SK-N-MC (cell line): Measurements from ENCODE around the gene OSCP1.
A peak's percentile ranks its signal among the peaks of the same experiment; 100 is the strongest.

Experiments
- DNase-seq: peaks from one replicate; pipeline ENCODE4 v3.0.0-alpha.2; 2011; ENCODE audit warnings: low read depth, low spot score
- H3K27ac ChIP-seq: fragments of 200-600 bp; sonication (generic); 2 replicates; pipeline ENCODE4 v1.5.1; 2016; ENCODE audit warnings: mixed run types
- H3K36me3 ChIP-seq: fragments of 200-600 bp; sonication (generic); 2 replicates; pipeline ENCODE4 v1.6.1; 2017; ENCODE audit warnings: antibody characterized with exemption, low read length, mixed read lengths; ENCODE audit not compliant: insufficient read depth
- H3K4me3 ChIP-seq: fragments of 200-600 bp; sonication (generic); 2 replicates; pipeline ENCODE4 v1.5.1; 2016
- H3K9ac ChIP-seq: fragments of 200-600 bp; sonication (generic); 2 replicates; pipeline ENCODE4 v1.8.0; 2017; ENCODE audit warnings: mixed run types, mixed read lengths; ENCODE audit not compliant: insufficient read length
- H3K9me3 ChIP-seq: fragments of 200-600 bp; sonication (generic); 2 replicates; pipeline ENCODE4 v1.6.1; 2017; ENCODE audit warnings: low read depth, mild to moderate bottlenecking, antibody characterized with exemption, low read length, moderate library complexity, mixed read lengths
- EZH2 ChIP-seq: fragments of 200-600 bp; sonication (generic); IDR thresholded peaks from one replicate; pipeline ENCODE4 v1.6.1; 2017; ENCODE audit warnings: antibody characterized with exemption
- FOXP2 ChIP-seq: optimal IDR thresholded peaks from 2 replicates; pipeline ENCODE3; 2011; ENCODE audit warnings: mild to moderate bottlenecking, moderate library complexity; ENCODE audit not compliant: insufficient read depth; ENCODE audit errors: extremely low read length, control extremely low read depth
- POLR2AphosphoS5 ChIP-seq: IDR thresholded peaks from 2 replicates; pipeline ENCODE4 v1.6.1; 2012; ENCODE audit warnings: mild to moderate bottlenecking, low read depth, low read length, borderline replicate concordance

OSCP1 gene

DNA sequence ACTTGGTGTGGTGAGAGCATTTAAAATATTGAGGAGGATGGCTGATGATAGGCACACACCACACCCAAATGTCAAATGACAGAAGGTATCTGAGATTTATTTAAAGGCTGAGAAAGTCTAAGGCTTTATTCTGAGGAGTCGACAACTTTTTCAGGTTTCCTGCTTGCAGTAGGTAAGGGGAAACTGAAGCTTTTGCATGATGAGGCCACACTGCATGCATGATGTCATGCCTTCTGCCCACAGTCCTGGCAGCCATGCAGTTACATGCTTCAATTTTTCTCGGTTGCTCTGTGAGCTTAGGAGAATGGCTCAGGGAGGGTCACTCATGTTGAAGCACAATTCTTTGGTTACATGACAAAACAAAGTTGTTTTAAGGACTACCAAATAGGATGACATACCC lies 7.0 kb downstream of the OSCP1 start:
- Histone ChIP-seq H3K27ac (no peak overlapping the region), H3K36me3 (no peaks in the 10 kb centered on the region), H3K4me3 (no peak overlapping the region), H3K9ac (no peak overlapping the region), H3K9me3 (no peaks in the 10 kb centered on the region)
- no peak for TF ChIP-seq FOXP2
- TF ChIP-seq POLR2AphosphoS5 = no peak
- TF ChIP-seq EZH2 = no peak
- DNase-seq = no peak

DNA sequence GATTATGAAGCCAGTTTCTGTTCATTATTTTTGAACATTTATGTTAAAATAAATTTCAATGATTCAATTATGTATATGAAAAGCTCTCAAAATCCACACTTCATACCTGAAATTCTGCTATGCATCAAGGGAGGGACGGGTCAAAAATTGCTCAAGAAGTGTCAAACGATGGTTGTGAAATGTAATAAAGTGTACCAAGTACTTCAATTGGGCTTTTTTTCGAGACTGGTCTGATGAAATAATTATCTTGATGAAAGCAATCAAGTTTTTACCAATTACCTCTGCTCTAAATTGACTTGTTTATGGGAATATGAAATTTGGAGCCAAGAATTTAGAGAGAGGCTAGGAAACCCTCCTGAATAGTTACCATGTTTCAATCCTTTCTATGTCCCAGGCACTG lies 7.9 kb downstream of the OSCP1 start:
- Histone ChIP-seq H3K4me3 (no peak overlapping the region), H3K27ac (no peak overlapping the region), H3K36me3 (no peaks in the 10 kb centered on the region), H3K9ac (no peak overlapping the region), H3K9me3 (no peaks in the 10 kb centered on the region)
- TF ChIP-seq FOXP2 (no peak), EZH2 (no peak)
- no peak for DNase-seq

- Histone ChIP-seq H3K9ac (no peak overlapping the region), H3K27ac (peak overlapping the region; percentile 14; the same call in 1 of the 2 replicates), H3K36me3 (no peaks in the 10 kb centered on the region), H3K9me3 (no peaks in the 10 kb centered on the region), H3K4me3 (no peak overlapping the region)
- TF ChIP-seq POLR2AphosphoS5 (no peak), FOXP2 (no peak), EZH2 (no peak)
- DNase-seq = no peak
These were observed 9.6 kb downstream of the OSCP1 start for GRCh38 chr1:36440646-36441045.

DNA sequence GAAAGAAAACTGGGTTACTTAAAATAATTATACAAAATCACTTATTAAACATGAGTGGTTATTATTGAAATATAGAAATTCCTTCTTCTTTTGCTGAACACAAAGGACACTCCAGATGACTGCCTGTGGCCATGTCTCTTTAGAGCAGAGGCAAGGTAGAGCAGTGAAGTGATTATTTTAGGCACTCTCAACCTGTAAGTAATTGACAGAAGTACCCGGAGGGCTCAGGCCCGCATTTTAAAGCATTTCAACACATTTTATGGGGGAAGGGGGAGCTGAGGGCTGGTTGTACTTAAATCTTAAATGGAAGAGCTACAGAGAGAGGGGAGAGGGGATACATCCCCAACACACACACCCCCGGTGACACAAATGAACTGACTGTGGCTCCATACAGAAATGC lies 10.2 kb downstream of the OSCP1 start:
- Histone ChIP-seq H3K9ac (no peak overlapping the region), H3K4me3 (no peak overlapping the region)

GRCh38 chr1:36438715-36439114 lies 11.5 kb downstream of the OSCP1 start:
- no peak for TF ChIP-seq FOXP2
- no peak for TF ChIP-seq EZH2
- no peak for TF ChIP-seq POLR2AphosphoS5
- no peak overlapping the region for H3K4me3 ChIP-seq
- no peak for DNase-seq
- H3K9me3 ChIP-seq = no peaks in the 10 kb centered on the region
- no peaks in the 10 kb centered on the region for H3K36me3 ChIP-seq
- no peak overlapping the region for H3K9ac ChIP-seq
- no peak overlapping the region for H3K27ac ChIP-seq

More for the DNA sequence above, 10.2 kb downstream of the OSCP1 start:
- no peak for TF ChIP-seq EZH2
- TF ChIP-seq FOXP2 = no peak
- no peak for DNase-seq
- H3K36me3 ChIP-seq = no peaks in the 10 kb centered on the region
- H3K9me3 ChIP-seq = no peaks in the 10 kb centered on the region
- peak overlapping the region; percentile 14; the same call in 1 of the 2 replicates for H3K27ac ChIP-seq

- Histone ChIP-seq H3K36me3 (no peaks in the 10 kb centered on the region), H3K9ac (no peak overlapping the region), H3K9me3 (no peaks in the 10 kb centered on the region), H3K27ac (no peak overlapping the region), H3K4me3 (no peak overlapping the region)
- no peak for DNase-seq
- TF ChIP-seq EZH2 (no peak), FOXP2 (no peak), POLR2AphosphoS5 (no peak)
These were observed 13.4 kb downstream of the OSCP1 start for GRCh38 chr1:36436821-36437220.

DNA sequence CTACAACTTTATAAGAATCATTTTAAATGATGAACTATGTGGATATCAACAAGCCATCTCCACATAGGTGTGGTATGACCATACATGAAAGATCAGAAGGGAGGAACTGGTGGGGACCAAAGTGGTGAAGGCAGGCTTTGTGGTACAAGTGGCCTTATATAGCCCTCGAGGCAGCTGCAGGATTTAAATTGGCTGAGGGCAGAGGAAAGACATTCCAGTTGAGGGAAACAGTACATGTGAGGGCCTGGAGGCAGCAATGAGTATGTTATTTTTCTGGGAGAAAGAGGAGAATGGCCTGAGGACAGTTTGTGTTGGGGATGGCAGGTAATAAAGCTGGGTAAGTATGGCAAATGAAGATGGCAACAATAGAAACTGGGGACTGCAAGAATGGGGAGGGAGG lies 17.1 kb downstream of the OSCP1 start:
- Histone ChIP-seq H3K4me3 (no peak overlapping the region), H3K36me3 (no peaks in the 10 kb centered on the region), H3K27ac (no peak overlapping the region), H3K9ac (no peak overlapping the region), H3K9me3 (no peaks in the 10 kb centered on the region)
- no peak for DNase-seq
- TF ChIP-seq EZH2 = no peak
- no peak for TF ChIP-seq POLR2AphosphoS5

GRCh38 chr1:36432616-36433015 lies 17.6 kb downstream of the OSCP1 start:
- Histone ChIP-seq H3K27ac (no peak overlapping the region), H3K4me3 (no peak overlapping the region), H3K9ac (no peak overlapping the region), H3K36me3 (no peaks in the 10 kb centered on the region), H3K9me3 (no peaks in the 10 kb centered on the region)
- TF ChIP-seq POLR2AphosphoS5 (no peak), EZH2 (no peak), FOXP2 (no peak)
- no peak for DNase-seq

DNA sequence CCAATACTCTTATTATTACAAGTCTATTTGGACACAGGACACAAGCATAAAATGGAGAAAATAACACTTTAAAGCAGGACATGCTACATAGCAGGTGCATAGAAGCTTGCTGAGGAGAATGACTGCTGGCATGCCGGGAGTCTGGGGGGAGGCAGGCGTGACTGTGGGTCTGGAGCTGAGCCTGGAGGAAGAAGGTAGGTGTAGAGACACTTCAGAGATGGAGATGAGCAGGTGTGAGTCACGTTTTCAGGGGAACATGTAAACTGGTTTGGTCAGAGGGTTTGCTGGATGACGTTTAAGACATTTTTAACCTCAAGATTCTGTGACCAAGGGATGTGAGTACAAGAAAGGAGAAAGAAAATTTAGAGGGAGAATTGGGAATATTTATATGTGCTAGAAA lies 24.5 kb downstream of the OSCP1 start:
- no peaks in the 10 kb centered on the region for H3K9me3 ChIP-seq
- no peak overlapping the region for H3K27ac ChIP-seq
- H3K9ac ChIP-seq = no peak overlapping the region
- TF ChIP-seq POLR2AphosphoS5 (no peak), FOXP2 (no peak), EZH2 (no peak)
- DNase-seq = no peak
- no peak overlapping the region for H3K4me3 ChIP-seq
- H3K36me3 ChIP-seq = no peaks in the 10 kb centered on the region

GRCh38 chr1:36421649-36422048 lies 28.6 kb downstream of the OSCP1 start:
- H3K9me3 ChIP-seq = no peaks in the 10 kb centered on the region
- H3K36me3 ChIP-seq = no peaks in the 10 kb centered on the region
- no peak overlapping the region for H3K9ac ChIP-seq
- DNase-seq = no peak
- TF ChIP-seq FOXP2 = no peak
- TF ChIP-seq EZH2 = no peak
- no peak for TF ChIP-seq POLR2AphosphoS5
- H3K27ac ChIP-seq = no peak overlapping the region
- H3K4me3 ChIP-seq = no peak overlapping the region
